T-helper 1 cell treated with Interleukin-12 subunit alpha and Interleukin-12 subunit beta and Interleukin-4 antibody, amounts not matched to agents 30 ng/mL and 1 ng/mL, for 36 hours (primary cell): ENCODE measurements around the gene STC2. TPM values are rescaled to one million over a fixed set of nuclear protein-coding genes. Genes with fewer than 3 reads are reported as not detected.

Experiments used
- intact Hi-C: fragments of 100-400 bp; cut with micrococcal nuclease; formaldehyde crosslinking; loops from one replicate; pipeline ENCODE4 v1.15.1; 2024
- total RNA-seq: library from RNA; stranded (reverse); gene quantifications from 2 replicates; pipeline ENCODE4 v1.2.3, GENCODE V29; 2022

Gene STC2
- total RNA-seq, 1 donor from 2014 or later = 12.4 TPM

GRCh38 chr5:173278172-173278571, 50.0 kb downstream of the STC2 start:
- intact Hi-C loops = no loop called here

DNA sequence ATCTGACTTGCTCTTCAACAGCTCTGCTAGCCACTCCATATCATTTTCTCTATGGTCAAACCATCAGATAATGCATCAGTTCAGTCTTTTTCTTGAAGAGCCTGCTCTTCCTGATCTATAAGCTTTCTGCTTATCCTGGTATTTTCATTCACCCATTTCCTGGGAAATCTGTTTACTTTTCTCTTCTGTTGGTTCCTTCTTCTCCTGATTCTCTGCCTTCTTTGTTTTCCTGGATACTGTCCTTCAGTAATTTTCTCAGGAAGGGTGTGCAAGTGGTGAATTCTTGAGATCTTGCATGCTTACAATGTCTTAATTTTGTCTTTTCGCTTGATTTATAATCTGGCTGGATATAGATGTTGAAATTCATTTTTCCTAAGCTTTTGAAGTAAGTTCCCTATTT, 53.4 kb downstream of the STC2 start:
- intact Hi-C loops = no loop called here

DNA sequence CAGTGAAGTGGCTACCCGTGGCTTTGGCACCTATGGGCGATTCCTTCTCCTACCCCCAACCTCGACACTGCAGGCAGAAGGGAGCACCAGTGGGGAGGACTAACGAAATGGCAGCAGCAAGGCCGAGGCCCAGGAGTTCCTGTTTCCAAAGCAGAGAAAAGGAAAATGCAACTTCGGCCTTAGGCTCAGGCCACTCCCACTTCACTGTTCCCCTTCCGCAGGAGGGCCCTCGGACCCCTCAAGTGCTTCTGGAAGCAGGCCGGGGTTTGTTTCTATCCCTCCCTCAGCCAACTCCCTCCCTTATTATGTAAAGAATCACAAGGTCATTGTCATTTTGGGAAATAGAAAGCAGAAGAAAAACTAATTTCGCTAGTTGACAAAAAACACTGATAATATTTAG, 56.8 kb downstream of the STC2 start:
- intact Hi-C loops = no loop called here

GRCh38 chr5:173268750-173269432, 59.3 kb downstream of the STC2 start:
- intact Hi-C loops = no loop called here

GRCh38 chr5:173265433-173265832, 62.8 kb downstream of the STC2 start:
- intact Hi-C loops = no loop called here

Other genes with a start within 250 kb of the STC2 start
- 16.5 and 16.9 TPM in 2 replicates for gene BNIP1, start 183.9 kb downstream of the STC2 start, total RNA-seq
- gene NKX2-5, start 93.2 kb downstream of the STC2 start, total RNA-seq = not detected in 2 replicates